ENCODE data around the gene VSIG1.

- TF ChIP-seq CTCF (IDR thresholded peaks at IDR 0.05) (no peak), POLR2A (IDR thresholded peaks at IDR 0.05) (no peak), POLR2AphosphoS5 (IDR thresholded peaks at IDR 0.05) (no peak)
Measured at GRCh38 chrX:108044554-108045256, at the start of gene VSIG1.

Measured in breast epithelium (tissue), 3 donors.